Spleen (tissue), 7 donors: ENCODE measurements around the gene GLIS1.

ENCODE experiments used
- POLR2A ChIP-seq, 3 donors: fragments of 450-650 bp; IDR thresholded peaks; one replicate each; pipeline ENCODE4 v1.5.1; 2017; ENCODE audit warnings: antibody characterized with exemption in 3 of 3, mild to moderate bottlenecking in 1 of 3
- POLR2AphosphoS5 ChIP-seq, 3 donors: sonication (generic); formaldehyde crosslinking; IDR thresholded peaks; one replicate each; pipeline ENCODE4 v1.5.1; 2017; ENCODE audit warnings: antibody characterized with exemption in 3 of 3
- TF ChIP-seq, protein P1 (sequence below), 11 experiments: fragments of 200-600 bp in 7 of 11; fragments of 450-650 bp in 4 of 11; sonication (generic) in 4 of 11; IDR thresholded peaks in 8 of 11; conservative IDR thresholded peaks in 3 of 11; 1 replicate in 7 of 11; 2 replicates in 4 of 11; pipeline versions ENCODE4 v1.4.0 to v1.8.0; 2016 to 2021; ENCODE audit warnings: antibody characterized with exemption in 11 of 11, inconsistent platforms in 4 of 11, mild to moderate bottlenecking in 1 of 11
- donor health status: DM: no; HTN: no; CAD: no; lungs with moderate emphysema.
- donor health status: DM: no; HTN: no; CAD: no.
- donor health status: DM: no; HTN: no; CAD: no.

DNA sequence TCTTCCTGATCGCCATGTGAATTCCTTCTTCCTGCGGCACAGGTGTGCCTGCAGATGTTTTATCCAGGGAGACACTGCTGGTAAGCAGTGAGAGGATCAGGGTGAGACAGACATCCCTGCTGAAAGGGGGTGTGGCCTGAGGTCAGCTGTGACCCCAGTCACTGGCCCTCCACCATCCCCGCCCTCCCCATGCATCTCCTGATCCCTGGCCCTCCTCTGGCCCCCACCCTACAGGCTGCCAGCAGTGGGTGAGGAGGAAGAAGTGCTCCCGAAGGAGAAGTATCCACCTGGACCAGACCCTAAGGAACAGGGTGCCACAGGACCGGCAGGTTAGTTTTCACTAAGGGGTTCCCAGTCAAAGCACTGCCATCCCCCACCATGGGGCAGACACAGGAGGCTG, 85.3 kb downstream of the GLIS1 start:
- TF ChIP-seq, protein P1, sequence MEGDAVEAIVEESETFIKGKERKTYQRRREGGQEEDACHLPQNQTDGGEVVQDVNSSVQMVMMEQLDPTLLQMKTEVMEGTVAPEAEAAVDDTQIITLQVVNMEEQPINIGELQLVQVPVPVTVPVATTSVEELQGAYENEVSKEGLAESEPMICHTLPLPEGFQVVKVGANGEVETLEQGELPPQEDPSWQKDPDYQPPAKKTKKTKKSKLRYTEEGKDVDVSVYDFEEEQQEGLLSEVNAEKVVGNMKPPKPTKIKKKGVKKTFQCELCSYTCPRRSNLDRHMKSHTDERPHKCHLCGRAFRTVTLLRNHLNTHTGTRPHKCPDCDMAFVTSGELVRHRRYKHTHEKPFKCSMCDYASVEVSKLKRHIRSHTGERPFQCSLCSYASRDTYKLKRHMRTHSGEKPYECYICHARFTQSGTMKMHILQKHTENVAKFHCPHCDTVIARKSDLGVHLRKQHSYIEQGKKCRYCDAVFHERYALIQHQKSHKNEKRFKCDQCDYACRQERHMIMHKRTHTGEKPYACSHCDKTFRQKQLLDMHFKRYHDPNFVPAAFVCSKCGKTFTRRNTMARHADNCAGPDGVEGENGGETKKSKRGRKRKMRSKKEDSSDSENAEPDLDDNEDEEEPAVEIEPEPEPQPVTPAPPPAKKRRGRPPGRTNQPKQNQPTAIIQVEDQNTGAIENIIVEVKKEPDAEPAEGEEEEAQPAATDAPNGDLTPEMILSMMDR (IDR thresholded peaks at IDR 0.05 in 8 of 11, conservative IDR thresholded peaks at IDR 0.05 in 3 of 11), result no peak
- TF ChIP-seq POLR2A (IDR thresholded peaks at IDR 0.05) (no peak), POLR2AphosphoS5 (IDR thresholded peaks at IDR 0.05) (no peak)
